Measurements from ENCODE around the gene OR52E5. TPM values are rescaled to one million over a fixed set of nuclear protein-coding genes. Genes with fewer than 3 reads are reported as not detected.

Gene OR52E5
- total RNA-seq, 1 experiment from 2014 or later: not detected

DNA sequence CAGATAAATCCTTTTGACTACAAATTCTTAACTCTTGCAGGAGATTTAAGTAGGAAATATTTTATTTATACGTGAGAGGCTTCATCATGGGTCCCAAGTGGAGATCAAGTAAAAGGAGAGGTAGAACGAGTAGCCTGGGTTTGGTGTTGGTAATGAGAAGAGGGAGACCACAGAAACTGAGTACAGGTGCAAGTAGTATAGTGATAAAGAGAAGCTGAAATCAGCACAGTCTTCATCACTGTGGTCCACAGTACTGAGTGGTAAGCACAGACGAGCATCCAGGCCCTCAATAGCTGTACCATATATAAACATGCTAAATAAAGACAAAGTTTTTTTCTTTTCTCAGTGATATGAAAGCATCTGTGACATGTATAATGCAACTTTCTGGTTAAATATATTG is 5.8 kb upstream of the OR52E5 start:
- TF ChIP-seq POLR2AphosphoS5 (IDR thresholded peaks at IDR 0.05; ENCODE audit: low read depth, low read length) (no peak), CBX3 (IDR thresholded peaks at IDR 0.05; ENCODE audit: low read depth) (no peak), TCF7L2 (IDR thresholded peaks at IDR 0.05; ENCODE audit: borderline replicate concordance, extremely low read depth, insufficient read depth, insufficient read length) (no peak), FOSL1 (IDR thresholded peaks at IDR 0.05; ENCODE audit: low read depth) (no peak)
- TF ChIP-seq, protein P1, sequence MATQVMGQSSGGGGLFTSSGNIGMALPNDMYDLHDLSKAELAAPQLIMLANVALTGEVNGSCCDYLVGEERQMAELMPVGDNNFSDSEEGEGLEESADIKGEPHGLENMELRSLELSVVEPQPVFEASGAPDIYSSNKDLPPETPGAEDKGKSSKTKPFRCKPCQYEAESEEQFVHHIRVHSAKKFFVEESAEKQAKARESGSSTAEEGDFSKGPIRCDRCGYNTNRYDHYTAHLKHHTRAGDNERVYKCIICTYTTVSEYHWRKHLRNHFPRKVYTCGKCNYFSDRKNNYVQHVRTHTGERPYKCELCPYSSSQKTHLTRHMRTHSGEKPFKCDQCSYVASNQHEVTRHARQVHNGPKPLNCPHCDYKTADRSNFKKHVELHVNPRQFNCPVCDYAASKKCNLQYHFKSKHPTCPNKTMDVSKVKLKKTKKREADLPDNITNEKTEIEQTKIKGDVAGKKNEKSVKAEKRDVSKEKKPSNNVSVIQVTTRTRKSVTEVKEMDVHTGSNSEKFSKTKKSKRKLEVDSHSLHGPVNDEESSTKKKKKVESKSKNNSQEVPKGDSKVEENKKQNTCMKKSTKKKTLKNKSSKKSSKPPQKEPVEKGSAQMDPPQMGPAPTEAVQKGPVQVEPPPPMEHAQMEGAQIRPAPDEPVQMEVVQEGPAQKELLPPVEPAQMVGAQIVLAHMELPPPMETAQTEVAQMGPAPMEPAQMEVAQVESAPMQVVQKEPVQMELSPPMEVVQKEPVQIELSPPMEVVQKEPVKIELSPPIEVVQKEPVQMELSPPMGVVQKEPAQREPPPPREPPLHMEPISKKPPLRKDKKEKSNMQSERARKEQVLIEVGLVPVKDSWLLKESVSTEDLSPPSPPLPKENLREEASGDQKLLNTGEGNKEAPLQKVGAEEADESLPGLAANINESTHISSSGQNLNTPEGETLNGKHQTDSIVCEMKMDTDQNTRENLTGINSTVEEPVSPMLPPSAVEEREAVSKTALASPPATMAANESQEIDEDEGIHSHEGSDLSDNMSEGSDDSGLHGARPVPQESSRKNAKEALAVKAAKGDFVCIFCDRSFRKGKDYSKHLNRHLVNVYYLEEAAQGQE (IDR thresholded peaks at IDR 0.05; ENCODE audit: low read depth): no peak
- ChIA-PET POLR2A (no interaction called here), CTCF (interaction anchor here (1.1 kb wide), 1 partner anchor 476 kb away, joined by 3 read pairs; no protein-coding TSS in a partner anchor), RAD21 (ENCODE audit: low non-redundant PET in 1 of 2, low total read pairs in 2 of 2, uncharacterized antibody in 2 of 2, unreplicated experiment in 2 of 2) (no interaction called here)
- Histone ChIP-seq H3K4me3 (replicated peaks in 1 of 2; ENCODE audit: low read depth in 1 of 2, low read length in 2 of 2) (no peak overlapping the region), H3K36me3 (ENCODE audit: control insufficient read depth in 1 of 2, insufficient read depth in 2 of 2, low read length in 2 of 2) (no peaks in the 10 kb centered on the region), H3K9ac (ENCODE audit: low read length) (no peak overlapping the region), H3K4me2 (ENCODE audit: low read length) (no peak overlapping the region), H3K9me2 (ENCODE audit: insufficient read depth) (no peaks in the 10 kb centered on the region), H3K4me1 (ENCODE audit: control insufficient read depth in 1 of 2, insufficient read depth in 2 of 2, low read length in 2 of 2) (no peaks in the 10 kb centered on the region), H3K79me2 (ENCODE audit: insufficient read depth, low read length) (no peaks in the 10 kb centered on the region), H3K27me3 (ENCODE audit: insufficient read depth, low read length) (peaks cover 46% of the 10 kb centered on the region), H4K20me1 (ENCODE audit: insufficient read depth) (no peaks in the 10 kb centered on the region), H2AFZ (ENCODE audit: low read depth, low read length, poor library complexity, severe bottlenecking) (no peak overlapping the region), H3K27ac (ENCODE audit: low read depth, low read length) (no peak overlapping the region), H3K9me3 (ENCODE audit: control insufficient read depth in 1 of 2, insufficient read depth in 1 of 2, low read depth in 1 of 2, low read length in 2 of 2) (no peaks in the 10 kb centered on the region)
- DNase-seq (ENCODE audit: low read depth, low spot score) (no peak), ATAC-seq (no peak)
- intact Hi-C loops (cut with micrococcal nuclease): no loop called here
- no TSS peak for BruUV-seq (replicated peaks)

DNA sequence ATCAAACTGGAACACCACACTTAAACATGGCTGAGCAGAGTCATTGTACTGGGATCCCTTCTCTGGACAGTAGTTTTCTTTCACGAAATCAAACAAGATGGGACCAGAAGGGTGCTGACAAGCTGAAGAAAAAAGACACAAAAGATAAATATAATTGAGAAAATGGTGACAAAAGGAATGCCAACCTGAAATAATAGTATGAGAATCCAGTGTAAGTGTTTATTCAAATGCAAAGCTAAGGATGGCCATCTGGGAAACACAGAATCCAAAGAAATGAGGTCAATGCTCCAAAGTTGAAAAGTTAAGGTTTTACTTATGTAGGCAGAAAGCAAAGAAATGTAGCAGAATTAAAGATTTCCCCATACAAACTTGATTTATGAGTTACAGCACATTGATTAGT is 5.3 kb upstream of the OR52E5 start:
- no peaks in the 10 kb centered on the region for H3K4me1 ChIP-seq (ENCODE audit: control insufficient read depth in 1 of 2, insufficient read depth in 2 of 2, low read length in 2 of 2)
- POLR2A ChIA-PET: no interaction called here
- no TSS peak for BruUV-seq (replicated peaks)
- CTCF ChIA-PET: interaction anchor here (1.1 kb wide), 1 partner anchor 475 kb away, joined by 3 read pairs; no protein-coding TSS in a partner anchor
- no peak overlapping the region for H3K9ac ChIP-seq (ENCODE audit: low read length)
- no peaks in the 10 kb centered on the region for H3K9me2 ChIP-seq (ENCODE audit: insufficient read depth)
- intact Hi-C loops (cut with micrococcal nuclease): no loop called here
- no peak overlapping the region for H3K4me3 ChIP-seq (replicated peaks in 1 of 2; ENCODE audit: low read depth in 1 of 2, low read length in 2 of 2)
- H3K27me3 ChIP-seq (ENCODE audit: insufficient read depth, low read length): peaks cover 41% of the 10 kb centered on the region
- TF ChIP-seq EZH2phosphoT487 (IDR thresholded peaks at IDR 0.05; ENCODE audit: borderline replicate concordance) (no peak), ELF1 (IDR thresholded peaks at IDR 0.05; ENCODE audit: borderline replicate concordance, low read depth) (no peak), SP1 (IDR thresholded peaks at IDR 0.05; ENCODE audit: low read depth) (no peak), EZH2 (IDR thresholded peaks at IDR 0.05) (no peak; the same call in 1 of the 2 replicates)
- TF ChIP-seq, protein P2, sequence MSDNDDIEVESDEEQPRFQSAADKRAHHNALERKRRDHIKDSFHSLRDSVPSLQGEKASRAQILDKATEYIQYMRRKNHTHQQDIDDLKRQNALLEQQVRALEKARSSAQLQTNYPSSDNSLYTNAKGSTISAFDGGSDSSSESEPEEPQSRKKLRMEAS (IDR thresholded peaks at IDR 0.05): no peak
- TF ChIP-seq, protein P3, sequence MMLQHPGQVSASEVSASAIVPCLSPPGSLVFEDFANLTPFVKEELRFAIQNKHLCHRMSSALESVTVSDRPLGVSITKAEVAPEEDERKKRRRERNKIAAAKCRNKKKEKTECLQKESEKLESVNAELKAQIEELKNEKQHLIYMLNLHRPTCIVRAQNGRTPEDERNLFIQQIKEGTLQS (IDR thresholded peaks at IDR 0.05): no peak
- no peaks in the 10 kb centered on the region for H3K9me3 ChIP-seq (ENCODE audit: control insufficient read depth in 1 of 2, insufficient read depth in 1 of 2, low read depth in 1 of 2, low read length in 2 of 2)
- DNase-seq (ENCODE audit: low read depth, low spot score) (no peak), ATAC-seq (no peak)
- no peaks in the 10 kb centered on the region for H4K20me1 ChIP-seq (ENCODE audit: insufficient read depth)
- H2AFZ ChIP-seq (ENCODE audit: low read depth, low read length, poor library complexity, severe bottlenecking): no peak overlapping the region
- no peak overlapping the region for H3K4me2 ChIP-seq (ENCODE audit: low read length)
- no peak overlapping the region for H3K27ac ChIP-seq (ENCODE audit: low read depth, low read length)
- H3K36me3 ChIP-seq (ENCODE audit: control insufficient read depth in 1 of 2, insufficient read depth in 2 of 2, low read length in 2 of 2): no peaks in the 10 kb centered on the region
- no peaks in the 10 kb centered on the region for H3K79me2 ChIP-seq (ENCODE audit: insufficient read depth, low read length)
- RAD21 ChIA-PET (ENCODE audit: low non-redundant PET in 1 of 2, low total read pairs in 2 of 2, uncharacterized antibody in 2 of 2, unreplicated experiment in 2 of 2): no interaction called here

All from HCT116 (cell line).